Neural progenitor cell (in vitro differentiated cells): ENCODE measurements around the gene OPRD1.

Experiments
- EZH2 ChIP-seq: fragments of 200-600 bp; sonication (generic); IDR thresholded peaks from 2 replicates; pipeline ENCODE4 v1.6.1; 2017; ENCODE audit warnings: antibody characterized with exemption, mild to moderate bottlenecking, moderate library complexity
- TF ChIP-seq, protein P1 (sequence below): fragments of 200-600 bp; sonication (generic); IDR thresholded peaks from 2 replicates; pipeline ENCODE4 v1.5.1; 2017; ENCODE audit warnings: antibody characterized with exemption, mild to moderate bottlenecking

DNA sequence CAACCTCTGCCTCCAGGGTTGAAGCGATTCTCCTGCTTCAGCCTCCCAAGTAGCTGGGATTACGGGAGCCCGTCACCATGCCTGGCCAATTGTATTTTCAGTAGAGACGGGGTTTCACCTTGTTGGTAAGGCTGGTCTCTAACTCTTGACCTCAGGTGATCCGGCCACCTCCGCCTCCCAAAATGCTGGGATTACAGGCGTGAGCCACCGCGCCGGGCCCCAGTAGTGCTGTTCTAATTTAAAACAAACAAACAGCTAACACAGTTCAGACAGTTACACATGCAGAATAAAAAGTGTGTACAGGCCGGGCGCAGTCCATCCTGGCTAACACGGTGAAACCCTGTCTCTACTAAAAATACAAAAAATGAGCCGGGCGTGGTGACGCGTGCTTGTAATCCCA lies 35.6 kb upstream of the OPRD1 start:
- TF ChIP-seq, protein P1, sequence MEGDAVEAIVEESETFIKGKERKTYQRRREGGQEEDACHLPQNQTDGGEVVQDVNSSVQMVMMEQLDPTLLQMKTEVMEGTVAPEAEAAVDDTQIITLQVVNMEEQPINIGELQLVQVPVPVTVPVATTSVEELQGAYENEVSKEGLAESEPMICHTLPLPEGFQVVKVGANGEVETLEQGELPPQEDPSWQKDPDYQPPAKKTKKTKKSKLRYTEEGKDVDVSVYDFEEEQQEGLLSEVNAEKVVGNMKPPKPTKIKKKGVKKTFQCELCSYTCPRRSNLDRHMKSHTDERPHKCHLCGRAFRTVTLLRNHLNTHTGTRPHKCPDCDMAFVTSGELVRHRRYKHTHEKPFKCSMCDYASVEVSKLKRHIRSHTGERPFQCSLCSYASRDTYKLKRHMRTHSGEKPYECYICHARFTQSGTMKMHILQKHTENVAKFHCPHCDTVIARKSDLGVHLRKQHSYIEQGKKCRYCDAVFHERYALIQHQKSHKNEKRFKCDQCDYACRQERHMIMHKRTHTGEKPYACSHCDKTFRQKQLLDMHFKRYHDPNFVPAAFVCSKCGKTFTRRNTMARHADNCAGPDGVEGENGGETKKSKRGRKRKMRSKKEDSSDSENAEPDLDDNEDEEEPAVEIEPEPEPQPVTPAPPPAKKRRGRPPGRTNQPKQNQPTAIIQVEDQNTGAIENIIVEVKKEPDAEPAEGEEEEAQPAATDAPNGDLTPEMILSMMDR: no peak
- TF ChIP-seq EZH2: no peak
